HuH-7.5 (cell line): Measurements from ENCODE around the gene ZNF320.
"Not testable (repeated sequence)": the region's sequence is repeated elsewhere in the genome, so short reads cannot be mapped to it uniquely, and the experiment has no call there.

Experiments used
- DNase-seq: peaks from one replicate; pipeline ENCODE4 v3.0.0; 2011; ENCODE audit warnings: low spot score

The ZNF320 gene

DNA sequence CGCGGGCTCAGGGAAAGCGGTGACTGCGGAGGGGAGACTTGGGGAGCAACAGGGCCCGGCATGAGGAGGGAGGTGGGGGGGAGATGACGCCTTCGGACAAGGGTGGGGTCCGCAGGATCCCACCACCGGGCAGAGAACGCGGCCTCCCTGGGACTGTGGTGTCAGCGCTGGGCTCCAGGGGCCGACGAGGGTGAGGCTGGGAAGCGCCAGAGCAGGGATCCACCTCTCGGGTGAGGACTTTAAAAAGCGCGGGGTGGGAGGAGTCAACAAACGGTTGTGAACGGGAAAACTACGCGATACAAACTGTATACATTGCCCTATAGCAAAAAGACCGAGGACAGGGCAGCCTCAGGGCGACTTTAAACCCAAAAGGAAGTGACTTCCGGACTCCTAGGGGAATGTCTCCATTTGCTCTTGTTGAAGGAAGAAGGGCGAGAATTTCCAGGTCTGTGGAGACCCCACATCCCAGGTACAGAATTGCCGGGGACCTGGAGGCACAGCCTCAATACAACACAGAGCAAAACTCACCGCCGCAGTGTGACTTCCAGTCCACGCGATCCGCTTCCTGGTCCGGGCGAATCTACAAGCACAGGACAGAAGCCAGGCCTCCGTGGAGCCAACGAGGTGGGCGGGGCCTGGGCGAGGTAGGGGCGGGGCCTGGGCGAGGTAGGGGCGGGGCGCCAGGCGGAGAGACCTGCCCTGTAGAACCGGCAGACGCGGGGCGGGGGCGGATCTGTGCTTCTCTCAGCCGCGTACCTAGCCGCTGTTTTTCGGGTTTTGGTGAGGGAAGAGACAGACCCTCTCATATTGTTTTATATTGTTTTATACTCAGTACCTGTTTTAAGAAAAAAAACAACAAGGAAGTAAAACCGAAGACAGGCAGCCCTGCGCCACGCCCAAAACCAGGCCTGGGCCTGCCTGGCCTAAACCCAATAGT is 25.7 kb upstream of the ZNF320 start, which contains the start of gene ZNF888:
ZNF888 (minus strand) TSS at position 588 of the 937 bp plus-strand sequence. CDS start 5,555 bp downstream, outside the sequence.
- DNase-seq, result peak; percentile 57

DNA sequence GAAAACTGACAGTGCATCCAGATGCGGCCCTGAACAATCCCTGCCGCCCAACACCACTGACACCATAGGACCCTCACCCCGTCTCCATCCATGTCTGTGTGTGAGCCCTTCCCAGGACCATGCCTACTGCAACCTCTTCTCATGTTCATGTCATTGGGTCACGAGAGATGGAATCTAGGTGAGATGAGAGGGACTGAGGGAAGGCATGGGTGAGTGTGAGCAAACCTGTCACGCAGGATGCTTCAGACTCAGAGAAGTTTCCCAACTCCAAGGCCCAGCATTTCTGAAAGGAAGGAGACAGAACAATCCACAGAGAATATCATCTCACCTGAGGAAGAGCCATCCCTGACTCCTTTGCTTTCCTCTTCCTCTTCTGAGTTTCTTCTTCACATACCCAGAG is 20.1 kb upstream of the ZNF320 start:
- DNase-seq, result no peak

DNA sequence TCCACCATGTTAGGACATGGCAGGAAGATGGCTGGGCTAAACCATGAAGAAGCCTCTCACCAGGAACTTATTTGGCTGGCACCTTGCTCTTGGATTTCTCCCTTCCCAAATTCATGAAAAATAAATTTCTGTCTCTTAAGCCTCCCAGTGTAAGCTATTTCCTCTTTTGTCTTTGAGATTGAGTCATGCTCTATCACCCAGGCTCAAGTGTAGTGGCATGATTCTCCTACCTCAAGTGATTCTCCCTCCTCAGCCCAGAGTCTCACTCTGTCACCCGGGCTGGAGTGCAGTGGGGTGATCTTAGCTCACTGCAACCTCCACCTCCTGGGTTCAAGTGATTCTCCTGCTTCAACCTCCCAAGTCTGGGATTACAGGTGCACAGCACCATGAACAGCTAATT is 13.2 kb upstream of the ZNF320 start:
- no peak for DNase-seq

DNA sequence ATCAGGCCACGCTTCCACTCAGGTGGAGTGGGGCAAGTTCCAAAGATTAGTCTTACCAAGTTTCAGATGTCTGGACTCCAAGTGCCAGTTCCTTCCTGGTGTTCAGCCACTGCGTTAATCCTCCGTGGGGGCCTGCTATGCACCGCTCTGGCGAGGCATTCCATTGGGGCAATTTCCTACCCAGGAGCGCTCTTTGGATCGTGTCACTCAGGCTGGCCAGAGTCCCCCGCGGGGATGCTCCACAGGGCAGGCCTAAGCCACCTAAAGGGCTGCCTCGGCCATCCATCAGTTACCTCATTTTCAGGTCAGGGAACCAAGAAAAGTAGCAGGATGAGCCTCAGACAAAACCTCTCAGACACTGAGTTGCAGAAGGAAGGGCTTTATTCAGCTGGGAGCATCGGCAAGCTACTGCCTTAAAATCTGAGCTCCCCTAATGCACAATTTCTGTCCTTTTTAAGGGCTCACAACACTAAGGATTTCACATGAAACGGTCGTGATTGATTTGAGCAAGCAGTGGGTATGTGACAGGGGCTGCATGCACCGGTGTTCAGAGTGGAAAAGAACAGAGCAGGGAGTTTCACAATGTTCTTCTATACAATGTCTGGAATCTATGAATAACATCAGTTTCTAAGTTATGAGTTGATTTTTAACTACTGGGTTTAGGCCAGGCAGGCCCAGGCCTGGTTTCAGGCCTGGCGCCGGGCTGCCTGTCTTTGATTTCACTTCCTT is 6.8 kb upstream of the ZNF320 start:
- DNase-seq, result not testable (repeated sequence)

DNA sequence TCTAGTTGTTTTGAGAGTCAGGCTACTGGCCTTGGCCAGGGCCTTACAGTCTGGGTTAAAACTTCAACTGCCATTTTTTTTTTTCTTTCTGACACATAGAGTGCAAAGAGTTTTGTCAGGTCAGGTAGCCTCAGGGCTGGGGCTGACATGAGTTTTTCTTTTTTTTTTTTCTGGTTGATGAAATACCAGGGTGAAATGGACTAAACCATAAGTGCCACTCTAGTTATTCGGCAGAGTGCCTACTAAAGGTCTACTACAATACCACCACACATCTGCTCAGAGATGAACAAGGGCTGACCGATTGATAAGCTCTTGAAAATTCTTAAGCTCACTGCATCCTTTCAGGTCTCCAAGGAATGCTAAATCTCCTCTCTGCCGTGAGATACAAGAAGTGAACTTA is 4.4 kb upstream of the ZNF320 start:
- DNase-seq, result no peak

DNA sequence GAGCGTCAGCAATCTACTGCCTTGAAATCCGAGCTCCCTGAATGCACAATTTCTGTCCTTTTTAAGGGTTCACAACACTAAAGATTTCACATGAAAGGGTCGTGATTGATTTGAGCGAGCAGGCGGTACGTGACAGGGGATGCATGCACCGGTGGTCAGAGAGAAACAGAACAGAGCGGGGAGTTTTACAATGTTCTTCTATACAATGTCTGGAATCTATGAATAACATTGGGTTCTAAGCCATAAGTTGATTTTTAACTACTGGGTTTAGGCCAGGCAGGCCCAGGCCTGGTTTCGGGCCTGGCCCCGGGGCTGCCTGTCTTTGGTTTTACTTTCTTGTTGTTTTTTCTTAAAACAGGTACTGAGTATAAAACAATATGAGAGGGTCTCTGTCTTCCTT is 1.2 kb upstream of the ZNF320 start:
- DNase-seq, result not testable (repeated sequence)

DNA sequence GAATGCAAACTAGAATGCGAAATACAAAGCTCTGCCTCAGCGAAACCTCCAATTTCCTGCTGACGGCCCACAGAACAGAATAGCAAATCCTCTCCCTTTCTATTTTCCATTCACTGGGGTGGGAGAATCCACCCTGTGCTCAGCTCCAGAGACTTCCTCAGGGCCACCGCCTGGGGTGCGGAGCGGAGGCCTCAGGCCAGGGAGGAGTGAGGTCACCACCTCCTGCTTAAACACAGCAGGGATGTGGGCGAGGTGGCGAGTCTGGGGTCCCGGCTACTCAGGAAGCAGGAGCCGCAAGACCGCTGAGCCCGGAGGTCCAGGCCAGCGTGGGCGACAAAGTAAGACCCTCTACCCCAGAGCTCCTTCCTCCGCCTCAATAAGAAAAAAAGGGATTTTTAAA is 666 bp upstream of the ZNF320 start:
- no peak for DNase-seq

DNA sequence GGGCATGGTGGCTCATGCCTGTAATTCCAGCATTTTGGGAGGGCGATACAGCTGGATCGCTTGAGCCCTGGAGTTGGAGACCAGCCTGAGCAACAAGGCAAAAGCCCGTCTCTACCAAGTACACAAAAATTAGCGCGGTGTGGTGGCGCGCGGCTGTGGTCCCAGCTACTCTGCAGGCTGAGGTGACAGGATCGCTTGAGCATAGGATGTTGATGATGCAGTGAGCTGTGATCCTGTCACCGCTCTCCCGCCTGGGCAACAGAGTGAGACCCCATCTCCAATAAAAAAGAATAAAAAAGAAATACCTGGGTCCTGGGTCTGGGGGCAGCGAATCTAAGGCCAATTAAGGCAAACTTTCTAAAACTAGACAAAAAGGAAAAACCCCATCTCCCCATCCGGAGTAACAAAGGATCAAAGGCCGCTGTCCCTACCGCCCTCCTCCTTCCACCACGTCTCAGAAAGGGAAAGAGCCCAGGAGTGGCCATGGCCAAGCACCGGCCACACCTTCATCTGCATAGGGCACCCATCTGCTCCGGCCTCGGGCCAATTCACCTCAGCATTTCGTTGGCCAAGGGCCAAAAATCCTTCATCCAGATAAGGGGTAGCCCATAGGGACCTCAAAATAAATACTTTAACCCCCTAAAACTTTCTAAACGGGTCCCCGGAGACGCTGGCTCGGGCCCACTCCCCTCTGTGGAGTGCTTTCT is 851 bp downstream of the ZNF320 start:
- DNase-seq, result peak; percentile 19

DNA sequence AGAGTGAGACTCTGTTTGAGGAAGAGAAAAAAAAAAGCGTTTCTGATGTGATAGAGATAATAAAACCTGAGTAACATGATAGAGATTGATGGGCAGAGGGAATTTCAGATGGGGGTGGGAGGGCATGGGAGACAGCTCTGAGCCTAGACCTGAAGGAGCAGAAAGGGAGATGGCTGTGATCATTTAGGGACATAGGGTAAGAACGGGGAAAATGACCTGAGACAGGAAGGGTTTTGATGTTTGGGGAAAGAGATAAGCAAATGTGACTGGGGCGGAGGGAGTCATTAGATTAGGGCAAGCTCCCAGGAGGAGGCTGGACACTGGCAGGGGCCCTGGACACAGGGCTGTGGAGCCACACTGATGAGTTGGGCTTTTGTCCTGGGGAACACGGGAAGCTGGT is 6.1 kb downstream of the ZNF320 start:
- no peak for DNase-seq

DNA sequence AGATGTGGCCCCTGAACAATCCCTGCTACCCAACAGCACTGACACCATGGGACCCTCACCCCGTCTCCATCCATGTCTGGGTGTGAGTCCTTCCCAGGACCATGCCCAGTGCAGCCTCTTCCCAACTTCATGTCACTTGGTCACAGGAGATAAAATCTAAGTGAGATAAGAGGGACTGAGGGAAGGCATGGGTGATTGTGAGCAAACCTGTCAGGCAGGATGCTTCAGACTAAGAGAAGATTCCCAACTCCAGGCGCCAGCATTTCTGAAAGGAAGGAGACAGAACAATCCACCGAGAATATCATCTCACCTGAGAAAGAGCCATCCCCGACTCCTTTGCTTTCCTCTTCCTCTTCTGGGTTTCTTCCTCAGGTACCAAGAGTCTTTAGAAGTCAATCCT is 7.5 kb downstream of the ZNF320 start:
- no peak for DNase-seq

DNA sequence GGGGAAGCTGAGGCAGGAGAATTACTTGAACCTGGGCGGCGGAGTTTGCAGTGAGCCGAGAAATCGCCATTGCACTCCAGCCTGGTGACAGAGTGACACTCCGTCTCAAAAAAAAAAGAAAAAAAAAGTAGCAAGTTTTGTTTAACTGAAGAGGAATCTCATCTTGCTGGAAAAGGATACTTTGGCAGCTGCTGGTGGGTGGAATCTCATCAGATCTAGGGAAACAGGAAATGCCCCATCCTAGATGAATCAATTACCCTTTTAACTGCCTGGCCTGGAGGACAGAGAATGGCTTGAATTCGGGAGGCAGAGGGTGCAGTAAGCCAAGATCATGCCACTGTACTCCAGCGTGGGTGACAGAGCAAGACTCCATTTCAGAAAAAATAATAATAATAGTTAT is 8.4 kb downstream of the ZNF320 start:
- no peak for DNase-seq

DNA sequence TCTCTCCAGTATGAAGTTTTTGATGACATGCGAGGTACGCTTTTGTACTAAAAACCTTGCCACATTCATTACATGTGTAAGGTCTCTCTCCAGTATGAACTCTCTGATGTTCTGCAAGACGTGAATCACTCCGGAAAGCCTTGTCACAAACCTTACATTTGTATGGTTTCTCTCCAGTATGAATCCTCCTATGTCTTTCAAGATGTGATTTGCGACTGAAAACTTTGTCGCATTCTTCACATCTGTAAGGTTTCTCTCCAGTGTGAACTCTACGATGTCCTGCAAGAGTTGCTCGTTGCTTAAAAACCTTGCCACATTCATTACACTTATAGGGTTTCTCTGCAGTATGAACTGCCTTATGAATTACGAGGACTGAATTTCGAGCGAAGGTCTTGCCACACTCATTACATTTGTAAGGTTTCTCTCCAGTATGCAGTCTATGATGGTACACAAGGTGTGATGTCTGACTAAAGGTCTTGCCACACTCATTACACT is 16.5 kb downstream of the ZNF320 start:
- DNase-seq, result no peak

DNA sequence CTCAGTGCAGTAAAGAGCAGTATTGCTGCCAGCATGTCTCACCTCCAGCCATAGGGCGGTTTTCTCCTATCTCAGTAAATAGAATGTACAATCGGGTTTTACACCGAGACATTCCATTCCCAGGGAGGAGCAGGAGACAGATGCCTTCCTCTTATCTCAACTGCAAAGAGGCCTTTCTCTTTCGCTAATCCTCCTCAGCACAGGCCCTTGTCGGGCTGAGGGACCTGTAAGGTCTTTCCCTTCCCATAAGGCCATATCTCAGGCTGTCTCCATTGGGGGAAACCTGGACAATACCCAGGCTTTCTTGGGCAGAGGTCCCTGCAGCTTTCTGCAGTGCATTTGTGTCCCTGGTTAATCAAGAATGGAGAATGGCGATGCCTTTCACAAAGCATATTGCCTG is 24.4 kb downstream of the ZNF320 start:
- not testable (repeated sequence) for DNase-seq

DNA sequence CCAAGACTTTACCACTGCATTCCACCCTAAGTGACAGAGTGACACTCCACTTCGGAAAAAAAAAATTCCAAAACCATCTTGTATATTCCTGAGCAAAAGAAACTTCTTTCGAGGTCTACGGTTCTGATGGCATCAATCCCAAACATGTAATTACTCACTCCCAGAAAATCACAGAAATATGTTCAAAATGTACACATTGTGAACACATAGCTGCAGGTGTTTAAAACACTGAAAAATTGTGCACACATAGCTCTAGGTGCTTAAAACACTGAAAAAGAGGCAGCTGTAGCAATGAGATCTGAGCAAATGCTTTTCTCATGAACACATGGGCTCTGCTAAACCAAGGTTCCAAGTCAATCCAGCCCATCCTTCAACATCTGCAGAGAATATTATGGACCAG is 26.0 kb downstream of the ZNF320 start:
- no peak for DNase-seq

DNA sequence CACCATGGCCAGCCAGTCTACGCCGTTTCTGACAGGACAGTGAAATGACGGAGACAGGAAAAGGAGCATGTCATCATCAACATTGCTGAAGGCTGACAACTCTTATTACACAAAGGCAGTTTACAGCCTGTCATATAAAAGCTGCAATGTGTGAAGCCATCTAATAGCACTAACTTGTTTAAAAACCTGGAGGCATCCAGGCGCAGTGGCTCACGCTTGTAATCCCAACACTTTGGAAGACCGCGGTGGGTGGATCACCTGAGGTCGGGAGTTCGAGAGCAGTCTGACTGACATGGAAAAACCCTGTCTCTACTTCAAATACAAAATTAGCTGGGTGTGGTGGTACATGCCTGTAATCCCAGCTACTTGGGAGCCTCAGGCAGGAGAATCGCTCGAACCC is 29.4 kb downstream of the ZNF320 start:
- not testable (repeated sequence) for DNase-seq

DNA sequence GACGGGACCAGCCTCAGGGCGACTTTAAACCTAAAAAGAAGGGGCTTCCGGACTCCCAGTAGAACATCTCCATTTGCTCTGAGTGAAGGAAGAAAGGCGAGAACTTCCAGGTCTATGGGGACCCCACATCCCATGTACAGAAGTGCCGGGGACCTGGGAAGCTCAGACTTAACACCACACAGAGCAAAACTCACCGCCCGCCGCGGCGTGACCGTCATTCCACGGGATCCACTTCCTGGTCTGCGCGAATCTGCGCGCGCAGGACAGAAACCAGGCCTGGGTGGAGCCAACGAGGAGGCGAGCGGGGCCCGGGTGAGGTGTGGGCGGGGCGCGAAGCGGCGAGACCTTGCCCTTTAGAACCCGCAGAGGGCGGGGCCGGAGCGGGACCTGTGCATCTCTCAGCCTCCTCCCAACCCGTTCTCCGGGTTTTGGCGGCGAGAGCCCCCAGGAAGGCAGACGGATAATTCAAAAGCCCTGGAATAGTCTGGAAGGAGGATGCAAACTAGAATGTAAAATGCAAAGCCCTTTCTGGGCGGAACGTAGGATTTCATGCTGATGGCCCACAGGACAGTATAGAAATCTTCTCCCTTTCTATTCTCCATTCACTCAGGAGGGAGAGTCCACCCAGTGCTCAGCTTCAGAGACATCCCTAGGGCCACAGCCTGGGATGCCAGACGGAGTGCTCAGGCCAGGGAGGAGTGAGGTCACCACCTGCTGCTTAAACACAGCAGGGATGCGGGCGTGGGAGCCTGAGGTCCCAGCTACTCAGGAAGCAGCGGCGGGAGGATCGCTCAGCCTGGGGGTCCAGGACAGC is 39.9 kb downstream of the ZNF320 start, which contains the start of gene ZNF468:
ZNF468 (minus strand) TSS at position 242 of the 814 bp plus-strand sequence. CDS start 3,347 bp downstream, outside the sequence.
- DNase-seq, result peak; percentile 31

DNA sequence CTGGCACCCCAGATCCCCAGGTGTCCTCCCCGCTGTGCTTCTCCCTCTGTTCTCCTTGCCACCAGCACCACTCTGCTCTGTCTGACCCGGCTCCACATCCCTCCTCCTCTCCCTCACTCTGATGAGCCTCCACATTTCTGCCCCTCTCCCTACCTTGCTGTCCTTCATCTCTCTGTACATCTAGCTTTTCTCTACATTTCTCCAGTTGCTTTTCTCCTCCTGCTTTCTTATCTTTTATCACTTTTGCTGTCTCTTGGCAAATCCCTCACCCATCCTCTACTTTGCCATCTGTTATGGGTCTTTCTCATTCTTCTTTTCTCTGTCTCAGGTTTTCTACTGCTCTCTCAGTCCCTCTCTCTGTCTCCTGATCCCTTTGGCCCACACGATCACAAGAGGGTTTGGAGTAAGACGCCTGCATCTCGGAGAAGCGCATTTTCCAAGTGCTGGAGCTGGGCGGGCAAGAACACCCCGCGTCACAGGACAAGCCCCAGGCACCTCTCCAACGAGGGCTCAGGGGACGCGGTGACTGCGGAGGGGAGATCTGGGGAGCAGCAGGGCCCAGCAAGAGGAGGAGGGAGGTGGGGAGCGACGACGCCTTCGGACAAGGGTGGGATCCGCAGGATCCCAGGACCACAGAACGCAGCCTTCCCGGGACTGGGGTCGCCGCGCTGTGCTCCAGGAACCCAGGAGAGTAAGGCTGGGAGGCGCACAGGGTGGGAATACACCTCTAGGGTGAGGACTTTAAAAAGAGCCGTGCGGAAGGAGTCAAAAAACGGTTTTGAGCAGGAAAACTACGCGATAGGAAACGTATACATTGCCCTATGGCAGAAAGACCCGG is 40.7 kb downstream of the ZNF320 start:
- DNase-seq, result not testable (repeated sequence)
